HCT116 (cell line): Measurements from ENCODE around the gene ZNF497.

Experiments used
- EZH2phosphoT487 ChIP-seq: fragments of 200-600 bp; IDR thresholded peaks from 2 replicates; pipeline ENCODE4 v1.6.1; 2018; ENCODE audit warnings: antibody characterized with exemption, borderline replicate concordance
- JUND ChIP-seq: IDR thresholded peaks from 2 replicates; pipeline ENCODE4 v1.6.1; 2012
- POLR2A ChIP-seq: IDR thresholded peaks from 2 replicates; pipeline ENCODE4 v1.7.0; 2011; ENCODE audit warnings: borderline replicate concordance; ENCODE audit not compliant: insufficient read depth, insufficient read length; ENCODE audit errors: extremely low read depth
- POLR2AphosphoS5 ChIP-seq: IDR thresholded peaks from 2 replicates; pipeline ENCODE4 v1.6.1; 2011; ENCODE audit warnings: mild to moderate bottlenecking, low read depth, low read length, moderate library complexity
- RAD21 ChIP-seq: IDR thresholded peaks from 2 replicates; pipeline ENCODE4 v1.6.1; 2012; ENCODE audit warnings: low read depth, mild to moderate bottlenecking
- SP1 ChIP-seq: IDR thresholded peaks from 2 replicates; pipeline ENCODE4 v1.6.1; 2012; ENCODE audit warnings: low read depth
- TCF7L2 ChIP-seq: IDR thresholded peaks from 2 replicates; pipeline ENCODE4 v1.7.0; 2011; ENCODE audit warnings: borderline replicate concordance, inconsistent platforms; ENCODE audit not compliant: insufficient read depth, insufficient read length; ENCODE audit errors: extremely low read depth
- YY1 ChIP-seq: IDR thresholded peaks from 2 replicates; pipeline ENCODE4 v1.6.1; 2011; ENCODE audit warnings: low read length, low read depth, moderate library complexity, mild to moderate bottlenecking; ENCODE audit not compliant: insufficient replicate concordance; ENCODE audit errors: extremely low read depth
- ZNF274 ChIP-seq: fragments of 200-500 bp; sonication (Bioruptor generic); IDR thresholded peaks from 2 replicates; pipeline ENCODE4 v1.6.1; 2014; ENCODE audit warnings: mild to moderate bottlenecking, low read depth, low read length, inconsistent platforms
- TF ChIP-seq, protein P1 (sequence below), 3 experiments: fragments of 200-600 bp in 1 of 3; sonication (generic) in 1 of 3; IDR thresholded peaks in 2 of 3; conservative IDR thresholded peaks in 1 of 3; 2 replicates each; pipeline ENCODE4 v1.5.1; 2012 to 2017; ENCODE audit warnings: low read depth in 2 of 3, low read length in 2 of 3, antibody characterized with exemption in 1 of 3, borderline replicate concordance in 1 of 3, control low read depth in 1 of 3, mild to moderate bottlenecking in 1 of 3, mixed read lengths in 1 of 3, mixed run types in 1 of 3, moderate library complexity in 1 of 3; ENCODE audit not compliant: insufficient read depth in 1 of 3
- TF ChIP-seq, protein P2 (sequence below): IDR thresholded peaks from 2 replicates; pipeline ENCODE4 v1.6.1; 2012; ENCODE audit warnings: low read depth

DNA sequence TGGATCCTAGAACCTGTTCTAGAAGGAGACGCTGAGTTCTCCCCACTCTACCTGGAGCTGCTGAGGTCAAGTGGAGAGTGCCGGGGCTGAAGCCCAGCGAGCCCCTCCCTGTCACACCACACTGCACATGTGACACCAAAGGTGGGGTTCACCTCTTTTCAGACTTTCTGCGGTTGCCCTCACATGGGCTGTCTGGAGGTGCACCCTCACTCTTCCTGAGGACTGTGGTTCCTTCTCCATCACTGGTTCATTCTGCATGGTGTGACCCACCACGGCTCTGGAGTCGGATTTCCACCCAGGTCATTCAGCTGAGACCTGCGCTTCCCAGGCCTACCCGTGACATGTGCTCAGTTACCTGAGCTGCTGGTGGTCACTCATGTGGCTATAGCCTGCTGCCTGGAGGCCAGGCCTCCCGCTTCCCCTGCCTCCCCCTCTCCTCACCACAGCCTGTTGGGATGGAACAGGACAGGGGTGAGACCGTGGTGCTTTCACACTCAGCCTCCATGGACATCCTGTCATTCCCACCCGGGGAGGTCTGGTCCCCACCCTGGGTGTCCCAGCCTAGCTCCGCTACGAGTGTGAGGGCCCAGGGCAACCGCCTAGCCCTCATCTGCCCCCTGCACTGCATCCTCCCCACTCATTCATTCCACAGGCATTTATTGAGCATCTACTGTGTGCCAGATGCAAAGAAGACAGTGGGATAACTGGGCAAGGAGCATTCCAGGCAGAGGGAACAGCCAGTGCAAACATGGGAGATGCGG lies 8.7 kb downstream of the ZNF497 start:
- TF ChIP-seq YY1, result no peak
- TF ChIP-seq, protein P1, sequence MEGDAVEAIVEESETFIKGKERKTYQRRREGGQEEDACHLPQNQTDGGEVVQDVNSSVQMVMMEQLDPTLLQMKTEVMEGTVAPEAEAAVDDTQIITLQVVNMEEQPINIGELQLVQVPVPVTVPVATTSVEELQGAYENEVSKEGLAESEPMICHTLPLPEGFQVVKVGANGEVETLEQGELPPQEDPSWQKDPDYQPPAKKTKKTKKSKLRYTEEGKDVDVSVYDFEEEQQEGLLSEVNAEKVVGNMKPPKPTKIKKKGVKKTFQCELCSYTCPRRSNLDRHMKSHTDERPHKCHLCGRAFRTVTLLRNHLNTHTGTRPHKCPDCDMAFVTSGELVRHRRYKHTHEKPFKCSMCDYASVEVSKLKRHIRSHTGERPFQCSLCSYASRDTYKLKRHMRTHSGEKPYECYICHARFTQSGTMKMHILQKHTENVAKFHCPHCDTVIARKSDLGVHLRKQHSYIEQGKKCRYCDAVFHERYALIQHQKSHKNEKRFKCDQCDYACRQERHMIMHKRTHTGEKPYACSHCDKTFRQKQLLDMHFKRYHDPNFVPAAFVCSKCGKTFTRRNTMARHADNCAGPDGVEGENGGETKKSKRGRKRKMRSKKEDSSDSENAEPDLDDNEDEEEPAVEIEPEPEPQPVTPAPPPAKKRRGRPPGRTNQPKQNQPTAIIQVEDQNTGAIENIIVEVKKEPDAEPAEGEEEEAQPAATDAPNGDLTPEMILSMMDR (IDR thresholded peaks at IDR 0.05 in 2 of 3, conservative IDR thresholded peaks at IDR 0.05 in 1 of 3; ENCODE audit: borderline replicate concordance in 1 of 3, insufficient read depth in 1 of 3, low read depth in 2 of 3, low read length in 2 of 3), result no peak
- no peak for TF ChIP-seq POLR2A
- no peak for TF ChIP-seq ZNF274
- TF ChIP-seq, protein P2, sequence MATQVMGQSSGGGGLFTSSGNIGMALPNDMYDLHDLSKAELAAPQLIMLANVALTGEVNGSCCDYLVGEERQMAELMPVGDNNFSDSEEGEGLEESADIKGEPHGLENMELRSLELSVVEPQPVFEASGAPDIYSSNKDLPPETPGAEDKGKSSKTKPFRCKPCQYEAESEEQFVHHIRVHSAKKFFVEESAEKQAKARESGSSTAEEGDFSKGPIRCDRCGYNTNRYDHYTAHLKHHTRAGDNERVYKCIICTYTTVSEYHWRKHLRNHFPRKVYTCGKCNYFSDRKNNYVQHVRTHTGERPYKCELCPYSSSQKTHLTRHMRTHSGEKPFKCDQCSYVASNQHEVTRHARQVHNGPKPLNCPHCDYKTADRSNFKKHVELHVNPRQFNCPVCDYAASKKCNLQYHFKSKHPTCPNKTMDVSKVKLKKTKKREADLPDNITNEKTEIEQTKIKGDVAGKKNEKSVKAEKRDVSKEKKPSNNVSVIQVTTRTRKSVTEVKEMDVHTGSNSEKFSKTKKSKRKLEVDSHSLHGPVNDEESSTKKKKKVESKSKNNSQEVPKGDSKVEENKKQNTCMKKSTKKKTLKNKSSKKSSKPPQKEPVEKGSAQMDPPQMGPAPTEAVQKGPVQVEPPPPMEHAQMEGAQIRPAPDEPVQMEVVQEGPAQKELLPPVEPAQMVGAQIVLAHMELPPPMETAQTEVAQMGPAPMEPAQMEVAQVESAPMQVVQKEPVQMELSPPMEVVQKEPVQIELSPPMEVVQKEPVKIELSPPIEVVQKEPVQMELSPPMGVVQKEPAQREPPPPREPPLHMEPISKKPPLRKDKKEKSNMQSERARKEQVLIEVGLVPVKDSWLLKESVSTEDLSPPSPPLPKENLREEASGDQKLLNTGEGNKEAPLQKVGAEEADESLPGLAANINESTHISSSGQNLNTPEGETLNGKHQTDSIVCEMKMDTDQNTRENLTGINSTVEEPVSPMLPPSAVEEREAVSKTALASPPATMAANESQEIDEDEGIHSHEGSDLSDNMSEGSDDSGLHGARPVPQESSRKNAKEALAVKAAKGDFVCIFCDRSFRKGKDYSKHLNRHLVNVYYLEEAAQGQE, result no peak
- no peak for TF ChIP-seq EZH2phosphoT487
- no peak for TF ChIP-seq RAD21
- TF ChIP-seq TCF7L2, result no peak
- no peak for TF ChIP-seq POLR2AphosphoS5
- no peak for TF ChIP-seq SP1
- TF ChIP-seq JUND, result no peak
